Esophagus squamous epithelium (tissue), 4 donors: ENCODE measurements around the gene GPR4.

Source experiments
- CTCF ChIP-seq, 6 experiments: fragments of 450-650 bp in 4 of 6; fragments of 200-600 bp in 2 of 6; sonication (generic) in 2 of 6; IDR thresholded peaks; one replicate each; pipeline ENCODE4 v1.5.1; 2016 to 2019; ENCODE audit warnings: antibody characterized with exemption in 6 of 6, mild to moderate bottlenecking in 4 of 6, moderate library complexity in 4 of 6
- POLR2A ChIP-seq, 4 donors: fragments of 450-650 bp; IDR thresholded peaks; one replicate each; pipeline ENCODE4 v1.6.1; 2017; ENCODE audit warnings: antibody characterized with exemption in 4 of 4, mild to moderate bottlenecking in 4 of 4, moderate library complexity in 3 of 4

- TF ChIP-seq POLR2A (IDR thresholded peaks at IDR 0.05) (no peak), CTCF (IDR thresholded peaks at IDR 0.05) (no peak)
Measured at GRCh38 chr19:45577111-45577905, 24.7 kb downstream of the GPR4 start.
